CD4-positive, alpha-beta T cell treated with Interleukin-2 at 100 ng/mL for 4 hours (primary cell): ENCODE measurements around the gene CAND1.
"Not testable (repeated sequence)": the region's sequence is repeated elsewhere in the genome, so short reads cannot be mapped to it uniquely, and the experiment has no call there.

ENCODE experiments used
- DNase-seq: peaks from one replicate; pipeline ENCODE4 v3.0.0-alpha.2; 2020; ENCODE audit warnings: low spot score

Gene CAND1

DNA sequence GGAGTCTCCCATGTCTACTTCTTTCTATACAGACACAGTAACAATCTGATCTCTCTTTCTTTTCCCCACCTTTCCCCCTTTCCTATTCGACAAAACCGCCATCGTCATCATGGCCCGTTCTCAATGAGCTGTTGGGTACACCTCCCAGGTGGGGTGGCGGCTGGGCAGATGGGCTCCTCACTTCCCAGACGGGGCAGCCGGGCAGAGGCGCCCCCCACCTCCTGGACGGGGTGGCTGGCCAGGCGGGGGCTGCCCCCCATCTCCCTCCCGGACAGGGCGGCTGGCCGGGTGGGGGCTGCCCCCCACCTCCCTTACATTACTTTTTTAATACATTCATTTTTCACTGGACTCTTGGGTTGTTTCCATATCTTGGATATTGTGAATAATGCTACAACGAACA, 71.9 kb downstream of the CAND1 start:
- DNase-seq: not testable (repeated sequence)

DNA sequence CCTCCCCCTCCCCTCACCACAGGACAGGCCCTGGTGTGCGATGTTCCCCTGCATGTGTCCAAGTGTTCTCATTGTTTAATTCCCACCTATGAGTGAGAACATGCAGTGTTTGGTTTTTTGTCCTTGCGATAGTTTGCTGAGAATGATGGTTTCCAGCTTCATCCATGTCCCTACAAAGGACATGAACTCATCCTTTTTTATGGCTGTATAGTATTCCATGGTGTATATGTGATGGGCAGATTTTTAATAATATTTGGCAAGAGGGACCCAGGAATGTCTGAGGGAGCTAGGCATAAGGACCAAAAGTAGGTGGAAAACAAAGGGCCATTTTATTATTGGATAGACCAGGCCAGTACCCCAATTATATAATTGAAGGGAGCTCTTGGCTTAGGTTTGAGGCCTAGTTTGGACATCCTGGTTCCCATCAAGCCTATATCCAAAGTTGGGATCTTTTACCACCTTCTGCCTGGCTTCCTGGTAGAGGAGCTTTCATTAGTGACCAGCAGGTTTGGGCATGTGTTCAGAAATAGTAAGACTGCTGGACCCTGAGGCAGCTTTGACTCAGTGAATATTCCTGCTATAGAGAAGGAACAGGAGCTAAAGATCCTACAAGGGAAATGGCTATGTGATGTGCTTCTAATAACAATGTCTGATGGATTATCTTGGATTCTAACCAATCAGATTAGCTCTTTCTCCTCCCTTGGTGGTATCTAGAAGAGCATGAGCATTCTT, 76.0 kb downstream of the CAND1 start:
- DNase-seq: no peak

DNA sequence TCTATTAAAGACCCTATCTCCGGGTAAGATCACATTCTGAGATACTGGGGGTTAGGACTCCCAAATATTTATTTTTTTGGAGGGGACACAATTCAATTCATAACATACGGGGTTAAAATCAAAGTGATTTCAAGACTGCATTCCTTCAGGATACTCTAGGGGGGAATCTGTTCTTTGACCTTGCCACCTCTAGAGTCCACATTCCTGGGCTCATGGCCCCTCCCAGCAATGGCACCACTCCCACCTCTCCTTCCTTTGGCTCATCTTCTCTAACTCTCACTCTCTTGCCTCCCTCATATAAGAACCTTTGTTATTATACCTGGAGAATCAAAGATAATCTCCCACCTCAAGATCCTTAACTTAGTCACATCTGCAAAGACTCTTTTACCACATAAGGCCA, 79.5 kb downstream of the CAND1 start:
- DNase-seq: no peak

DNA sequence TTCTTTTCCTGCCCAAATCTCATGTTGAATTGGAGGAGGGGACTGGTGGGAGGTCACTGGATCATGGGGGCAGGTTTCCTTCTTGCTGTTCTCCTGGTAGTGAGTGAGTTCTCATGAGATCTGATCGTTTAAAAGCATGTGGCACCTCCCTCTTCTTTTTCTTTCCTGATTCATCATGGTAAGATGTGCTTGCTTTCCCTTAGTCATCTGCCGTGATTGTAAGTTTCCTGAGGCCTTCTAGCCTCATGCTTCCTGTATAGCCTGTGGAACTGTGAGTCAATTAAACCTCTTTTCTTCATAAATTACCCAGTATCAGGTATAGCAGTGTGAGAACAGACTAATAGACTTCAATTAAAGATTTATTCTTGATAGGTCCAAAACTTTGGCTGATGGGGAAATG, 83.5 kb downstream of the CAND1 start:
- DNase-seq: no peak

DNA sequence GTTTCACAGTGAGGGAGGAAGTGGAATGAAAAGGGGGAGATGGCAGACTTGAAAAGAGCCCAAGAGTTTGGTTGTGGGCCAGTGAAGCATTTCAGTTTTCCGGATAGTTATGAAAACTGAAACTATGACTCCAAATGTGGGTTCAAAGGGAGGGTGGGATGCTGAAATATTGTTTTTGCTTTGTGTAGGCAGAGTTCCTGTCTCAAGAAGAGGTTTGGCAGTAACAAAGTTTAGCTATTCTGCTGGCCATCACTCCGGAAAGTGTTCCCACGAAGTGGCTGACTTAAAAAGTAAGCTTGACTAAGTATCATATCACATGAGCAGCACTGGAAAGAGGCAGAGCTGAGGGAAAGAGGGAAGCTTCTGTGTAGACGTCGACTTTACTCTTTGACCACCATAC, 85.2 kb downstream of the CAND1 start:
- DNase-seq: no peak

DNA sequence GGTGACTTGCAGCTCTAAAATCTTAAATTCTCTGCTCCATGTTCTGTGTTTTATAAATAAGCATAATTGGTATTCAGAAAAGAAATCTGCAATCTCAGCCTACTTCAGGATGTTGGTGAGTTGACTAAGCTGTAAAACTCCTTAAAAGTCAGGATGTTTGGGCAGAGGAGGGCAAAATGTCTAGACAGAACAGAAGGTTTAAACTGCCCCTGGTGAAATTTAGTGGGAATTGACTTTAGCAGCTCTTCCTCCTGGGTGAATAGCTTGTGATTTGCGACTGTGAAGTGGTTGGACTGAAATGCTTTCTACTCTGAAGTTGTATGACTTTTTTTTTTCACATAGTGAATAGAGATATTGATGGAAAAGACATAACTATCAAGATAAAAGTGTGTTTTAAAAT, 85.8 kb downstream of the CAND1 start:
- DNase-seq: no peak

DNA sequence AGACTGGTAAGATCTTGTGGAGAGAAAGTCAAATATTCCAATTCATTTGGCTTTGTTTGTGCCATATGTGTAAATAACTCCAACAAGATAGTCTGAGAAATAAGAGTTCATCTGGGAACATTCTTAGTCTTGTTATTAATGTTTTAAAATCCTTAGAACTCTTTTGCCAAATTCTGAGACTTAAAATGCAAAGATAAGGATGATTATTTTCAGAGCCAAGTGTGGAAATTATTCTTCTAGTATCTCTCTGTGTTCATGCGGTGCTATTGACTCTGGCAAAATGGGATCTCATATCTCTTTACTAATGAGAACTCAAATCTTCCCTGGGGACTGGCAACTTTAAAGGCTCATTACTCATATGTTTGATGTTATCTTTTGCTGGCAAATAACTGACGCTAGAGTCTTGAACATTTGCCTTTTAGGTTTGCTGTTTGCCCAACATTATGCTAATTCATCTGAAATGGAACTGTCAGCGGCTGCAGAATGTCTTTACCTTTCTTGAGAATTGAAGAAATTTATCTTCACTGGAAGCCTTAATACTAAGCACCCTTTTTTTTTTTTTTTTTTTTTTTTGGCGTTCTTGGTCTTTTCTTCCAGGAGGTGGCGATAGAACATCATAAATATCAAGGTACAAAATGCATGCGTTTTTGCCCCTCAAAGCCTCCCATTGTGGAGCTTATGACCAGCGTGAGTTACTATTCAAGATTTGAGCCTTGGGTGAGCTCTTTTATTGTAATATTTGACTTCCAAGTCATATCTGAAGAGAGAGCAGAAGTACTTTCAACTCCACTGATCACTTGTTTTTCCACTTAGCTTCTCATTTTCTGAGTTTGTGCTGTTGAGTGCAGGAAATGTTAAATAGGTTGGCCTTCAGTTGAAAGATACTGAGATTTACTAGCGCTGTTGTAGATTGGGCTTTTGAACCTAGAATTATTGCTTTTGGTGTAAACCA, 86.5 kb downstream of the CAND1 start:
- peak; percentile 56 for DNase-seq

DNA sequence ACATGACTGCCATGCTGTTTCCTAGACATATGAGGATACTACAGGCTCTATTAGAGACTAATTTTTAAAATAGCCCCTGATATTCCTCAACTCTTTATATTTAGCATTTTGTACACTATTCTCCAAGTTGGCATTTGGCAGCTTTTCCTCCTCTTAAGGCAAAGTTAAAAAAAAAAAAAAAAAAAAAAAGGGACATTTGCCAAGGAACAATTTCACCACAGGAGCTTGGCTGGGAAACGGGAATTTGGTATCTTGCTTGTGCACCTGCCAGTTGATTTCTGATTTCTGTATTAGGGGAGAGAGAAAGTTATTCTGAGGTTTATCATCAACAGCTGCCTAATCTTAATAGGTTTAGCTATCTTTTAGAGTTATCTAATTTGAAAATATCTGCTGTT, 87.2 kb downstream of the CAND1 start:
- DNase-seq: no peak

DNA sequence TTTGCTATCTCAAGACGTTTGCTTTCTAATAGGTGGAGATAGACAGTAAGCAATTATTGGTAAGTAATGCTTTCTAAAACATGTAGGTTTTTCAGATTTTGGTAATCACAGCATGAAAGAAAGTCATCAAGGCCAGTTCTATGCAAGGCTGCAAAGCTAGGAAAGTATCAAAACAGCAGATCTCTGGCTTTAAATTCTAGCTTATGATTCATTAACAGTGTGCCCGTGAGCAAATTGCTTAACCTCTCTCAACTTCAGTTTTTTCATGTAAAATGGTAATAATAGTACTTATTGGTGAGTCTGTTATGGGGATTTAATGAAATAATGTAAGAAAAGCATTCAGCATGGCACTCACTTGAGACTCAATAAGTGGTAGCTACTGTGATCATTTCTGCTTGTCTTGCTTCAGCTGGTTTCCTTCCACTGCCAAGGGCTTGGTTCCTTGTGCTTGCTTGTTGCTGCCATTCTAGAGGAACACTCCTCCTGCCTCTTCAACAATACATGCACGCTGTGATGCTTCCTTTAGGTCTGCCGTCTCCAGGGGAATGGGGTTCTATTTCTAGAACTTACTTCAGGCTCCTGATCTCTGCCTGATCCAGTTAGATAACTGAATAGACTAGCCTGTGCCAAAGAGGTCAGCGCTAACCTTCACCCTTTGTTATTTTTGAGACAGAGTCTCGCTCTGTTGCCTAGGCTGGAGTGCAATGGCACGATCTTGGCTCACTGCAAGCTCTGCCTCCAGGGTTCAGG, 88.4 kb downstream of the CAND1 start:
- DNase-seq: no peak

DNA sequence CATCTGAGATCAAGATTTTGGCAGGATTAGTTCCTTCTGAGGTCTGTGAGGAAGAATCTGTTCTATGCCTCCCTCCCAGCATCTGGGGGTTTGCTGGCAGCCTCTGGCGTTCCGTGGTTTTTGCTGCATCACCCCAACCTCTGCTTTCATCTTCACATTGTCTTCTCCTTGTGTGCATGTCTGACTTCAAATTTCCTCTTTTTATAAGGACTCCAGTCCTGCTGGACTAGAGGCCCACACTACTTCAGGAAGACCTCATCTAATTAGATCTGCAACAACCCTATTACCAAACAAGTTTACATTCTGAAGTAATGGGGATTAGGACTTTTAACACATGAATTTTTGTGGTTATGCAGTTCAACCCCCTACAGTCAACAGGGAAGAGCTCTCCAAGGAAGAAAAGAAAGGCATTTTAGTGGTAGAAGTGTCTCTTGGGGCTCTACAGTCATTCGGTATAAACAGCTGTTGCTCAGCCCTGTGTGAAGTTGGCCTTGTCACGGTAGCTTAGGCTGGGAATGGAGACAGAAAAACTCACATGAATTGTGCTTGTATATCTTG, 89.7 kb downstream of the CAND1 start:
- no peak for DNase-seq

DNA sequence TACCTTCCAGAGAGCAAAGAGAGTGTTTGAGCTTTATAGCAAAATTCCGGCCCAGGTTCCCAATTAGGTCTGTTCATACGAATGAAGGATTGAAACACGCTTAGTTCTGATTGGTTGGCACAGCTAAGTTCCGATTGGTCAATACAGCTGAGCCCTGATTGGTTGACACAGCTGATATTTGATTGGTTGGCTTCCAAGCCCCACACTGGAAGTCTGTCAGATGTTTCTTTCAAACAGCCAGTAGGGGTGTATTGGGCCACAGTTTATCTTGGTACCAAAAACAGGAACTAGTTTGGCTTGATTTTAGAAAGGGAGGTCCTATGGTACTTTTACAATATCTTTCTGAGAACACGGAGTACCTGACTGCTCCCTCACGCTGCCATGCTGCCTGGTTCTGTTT, 93.4 kb downstream of the CAND1 start:
- DNase-seq: no peak

DNA sequence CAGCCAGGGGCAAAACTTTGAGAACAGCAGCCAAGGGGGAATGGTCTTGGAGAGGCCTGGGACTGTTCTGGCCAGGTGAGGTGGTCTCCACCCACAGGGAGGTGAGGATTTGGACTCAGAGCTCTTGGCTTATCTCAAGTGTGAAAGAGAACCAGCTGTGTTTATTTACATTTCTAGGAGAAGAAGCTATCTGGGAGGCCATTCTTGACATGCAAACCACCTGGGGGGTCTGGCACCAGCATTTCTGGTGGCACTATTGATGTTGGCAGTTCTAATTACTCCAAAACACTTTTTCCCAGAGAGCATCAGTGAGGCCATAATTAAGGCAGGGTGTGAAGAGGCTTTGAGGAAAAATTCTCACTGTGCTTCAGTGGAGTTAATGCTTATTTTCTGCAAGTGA, 95.1 kb downstream of the CAND1 start:
- DNase-seq: no peak

DNA sequence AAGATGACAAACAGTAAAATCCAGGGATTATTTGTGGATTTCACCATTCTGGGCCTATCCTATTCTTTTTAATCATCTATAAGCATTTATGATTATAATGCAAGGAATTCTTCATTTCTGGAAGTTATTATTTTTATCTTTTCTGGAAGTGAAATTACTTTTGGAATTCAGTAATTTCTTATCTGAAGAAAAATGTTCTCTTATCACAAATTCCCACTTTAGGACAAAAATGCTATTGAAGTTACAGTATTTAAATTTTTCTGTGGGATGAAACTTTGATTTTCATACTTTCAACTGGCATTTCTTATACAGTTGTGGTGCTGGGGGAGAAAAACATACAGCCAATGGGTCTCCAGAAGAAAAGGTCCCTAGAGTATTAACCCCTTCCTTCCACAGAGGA, 96.0 kb downstream of the CAND1 start:
- no peak for DNase-seq

DNA sequence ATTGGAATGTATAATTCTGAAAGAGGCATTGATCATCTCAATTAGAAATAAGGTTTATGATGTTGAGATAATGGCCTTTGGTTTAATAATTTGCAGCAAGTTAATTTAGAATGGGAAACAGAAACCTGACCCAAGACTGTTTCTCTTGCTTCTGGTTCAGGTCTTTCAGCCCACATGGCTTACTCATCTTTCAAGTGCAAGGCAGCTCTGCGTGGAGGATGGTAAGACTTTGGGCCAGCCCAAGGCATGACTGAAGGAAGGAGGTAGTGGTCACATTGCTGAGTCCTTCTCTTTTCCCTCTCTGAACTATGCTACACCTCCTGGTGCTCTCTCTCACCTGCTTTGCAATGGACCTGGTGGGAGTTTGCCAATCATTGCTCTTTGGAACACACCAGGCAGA, 98.7 kb downstream of the CAND1 start:
- DNase-seq: no peak
